ENCODE results near the gene ERVH48-1. TPM values are rescaled to one million over a fixed set of nuclear protein-coding genes. Genes with fewer than 3 reads are reported as not detected.

ERVH48-1 gene
- not detected in 2 replicates for polyA plus RNA-seq (2011; rRNA removed)
- polyA minus RNA-seq (2011; rRNA and poly(A)+ RNA removed) = not detected in 2 replicates

- ChIA-PET CTCF (no interaction called here), POLR2A (no interaction called here)
- no peak for TF ChIP-seq CTCF (IDR thresholded peaks at IDR 0.05; ENCODE audit: insufficient read depth, low read depth, low read length)
- H3K36me3 ChIP-seq (ENCODE audit: control insufficient read depth, insufficient read depth, low read length) = no peaks in the 10 kb centered on the region
- H3K4me3 ChIP-seq (ENCODE audit: low read depth, low read length) = no peak within 1 kb of the TSS
- no peak for DNase-seq (ENCODE audit: low read depth)
- no peaks in the 10 kb centered on the region for H3K27me3 ChIP-seq (ENCODE audit: control insufficient read depth, insufficient read depth, low read length)
Measured at GRCh38 chr21:42925114-42925926, at the start of gene ERVH48-1. TSS of gene ERVH48-1 (minus strand) at chr21:42925630. CDS start at chr21:42919006, 6,624 bp downstream.

- POLR2A ChIA-PET = interaction anchor here (0.6 kb wide), 2 partner anchors 11 to 58 kb away, joined by 4 to 5 read pairs; no protein-coding TSS in a partner anchor
- no peak for TF ChIP-seq CTCF (IDR thresholded peaks at IDR 0.05; ENCODE audit: insufficient read depth, low read depth, low read length)
- CTCF ChIA-PET = no interaction called here
Measured at GRCh38 chr21:42973991-42974831, 48.8 kb upstream of the ERVH48-1 start, which contains the start of gene PKNOX1. TSS of gene PKNOX1 (plus strand) at chr21:42974562. CDS start at chr21:43004382, 29,820 bp downstream.

GRCh38 chr21:42973309-42973990 lies 48.0 kb upstream of the ERVH48-1 start:
- no peak for TF ChIP-seq CTCF (IDR thresholded peaks at IDR 0.05; ENCODE audit: insufficient read depth, low read depth, low read length)
- DNase-seq (ENCODE audit: low read depth) = no peak
- Histone ChIP-seq H3K4me3 (ENCODE audit: low read depth, low read length) (peak overlapping the region; percentile 55), H3K36me3 (ENCODE audit: control insufficient read depth, insufficient read depth, low read length) (no peaks in the 10 kb centered on the region), H3K27me3 (ENCODE audit: control insufficient read depth, insufficient read depth, low read length) (no peaks in the 10 kb centered on the region)
- POLR2A ChIA-PET = interaction anchor here (0.6 kb wide), 2 partner anchors 11 to 57 kb away, joined by 4 to 5 read pairs; no protein-coding TSS in a partner anchor
- CTCF ChIA-PET = interaction anchor here (1.0 kb wide), 1 partner anchor 16 kb away, joined by 3 read pairs; no protein-coding TSS in a partner anchor

More at GRCh38 chr21:42973991-42974831, 48.8 kb upstream of the ERVH48-1 start, which contains the start of gene PKNOX1:
- DNase-seq (ENCODE audit: low read depth) = peak; percentile 81
- Histone ChIP-seq H3K27me3 (ENCODE audit: control insufficient read depth, insufficient read depth, low read length) (no peaks in the 10 kb centered on the region), H3K4me3 (ENCODE audit: low read depth, low read length) (peak within 1 kb of the TSS; percentile 55), H3K36me3 (ENCODE audit: control insufficient read depth, insufficient read depth, low read length) (peaks cover 3% of the 10 kb centered on the region; the same call in 1 of the 2 replicates)

- no peak for TF ChIP-seq CTCF (IDR thresholded peaks at IDR 0.05; ENCODE audit: insufficient read depth, low read depth, low read length)
- CTCF ChIA-PET = interaction anchor here (1.3 kb wide), 1 partner anchor 25 kb away, joined by 3 read pairs; no protein-coding TSS in a partner anchor
- POLR2A ChIA-PET = no interaction called here
Measured at GRCh38 chr21:42971897-42972275, 46.5 kb upstream of the ERVH48-1 start.

More at GRCh38 chr21:42971897-42972275, 46.5 kb upstream of the ERVH48-1 start:
- no peak for DNase-seq (ENCODE audit: low read depth)
- no peak overlapping the region for H3K4me3 ChIP-seq (ENCODE audit: low read depth, low read length)
- no peaks in the 10 kb centered on the region for H3K27me3 ChIP-seq (ENCODE audit: control insufficient read depth, insufficient read depth, low read length)
- no peaks in the 10 kb centered on the region for H3K36me3 ChIP-seq (ENCODE audit: control insufficient read depth, insufficient read depth, low read length)

All from BJ (cell line).